HepG2 (cell line): ENCODE data around the gene KIF7. TPM values are rescaled to one million over a fixed set of nuclear protein-coding genes. Genes with fewer than 3 reads are reported as not detected.

Source experiments
- ATAC-seq: fragments of 200-7000 bp; cut with Tn5 transposase; 3 replicates; pipeline ENCODE4 v1.9.1; 2020; ENCODE audit warnings: mild to moderate bottlenecking, moderate library complexity
- BruUV-seq: library from RNA; stranded (reverse); fragments of 400-500 nt; replicated peaks from 2 replicates; lab custom pipeline; 2021; lab: Mats Ljungman, UMichigan
- CTCF ChIA-PET: fragments of 300-600 bp; formaldehyde crosslinking; extraction: SDS; loops from one replicate; lab custom pipeline; 2021; ENCODE audit warnings: low total read pairs, inconsistent platforms, low intra/inter-chr PET ratio; lab: Yijun Ruan, JAX
- POLR2A ChIA-PET: fragments of 350-600 bp; sonication (Branson Sonifier 250); formaldehyde crosslinking; loops from one replicate; lab custom pipeline; 2020; ENCODE audit warnings: antibody characterized with exemption, inconsistent platforms; lab: Yijun Ruan, JAX
- DNase-seq: peaks from one replicate; pipeline ENCODE4 v3.0.0-alpha.2; 2015; ENCODE audit warnings: low spot score
- FAIRE-seq: peaks from 3 replicates; lab custom pipeline; 2011; peaks lifted over from hg19 to GRCh38; lab: Jason Lieb, UNC
- H2AFZ ChIP-seq: one replicate; pipeline ENCODE4 v1.6.1; 2011; ENCODE audit warnings: low read length, inconsistent platforms
- H3K27ac ChIP-seq: fragments of 300-600 bp; 3 replicates; pipeline ENCODE4 v1.8.0; 2011; ENCODE audit warnings: mixed run types, mild to moderate bottlenecking, mixed read lengths, low read length, inconsistent platforms; ENCODE audit not compliant: insufficient read depth; ENCODE audit errors: extremely low read length
- H3K27me3 ChIP-seq, 2 experiments: fragments of 200-600 bp in 1 of 2; 2 replicates in 1 of 2; 3 replicates in 1 of 2; pipeline versions ENCODE4 v1.6.0 to v1.8.0; 2011; ENCODE audit warnings: low read length in 2 of 2, mild to moderate bottlenecking in 2 of 2, moderate library complexity in 2 of 2, inconsistent platforms in 1 of 2; ENCODE audit not compliant: insufficient read depth in 2 of 2, control insufficient read depth in 1 of 2
- H3K36me3 ChIP-seq, 2 experiments: fragments of 200-600 bp in 1 of 2; replicated peaks in 1 of 2; 2 replicates in 1 of 2; 3 replicates in 1 of 2; pipeline versions ENCODE4 v1.5.1 to v1.8.0; 2011; ENCODE audit warnings: low read length in 2 of 2, inconsistent platforms in 1 of 2; ENCODE audit not compliant: insufficient read depth in 2 of 2, control insufficient read depth in 1 of 2
- H3K4me1 ChIP-seq: 2 replicates; pipeline ENCODE4 v1.5.1; 2012; ENCODE audit warnings: low read length, inconsistent platforms; ENCODE audit not compliant: insufficient read depth
- H3K4me2 ChIP-seq: 2 replicates; pipeline ENCODE4 v1.6.0; 2011; ENCODE audit warnings: low read depth, low read length, inconsistent platforms
- H3K4me3 ChIP-seq, 3 experiments: fragments of 200-600 bp in 1 of 3; sonication (generic), shearing (Covaris generic) in 1 of 3; replicated peaks in 1 of 3; 2 replicates each; pipeline ENCODE4 v1.5.1; 2011 to 2016; ENCODE audit warnings: low read length in 3 of 3, inconsistent platforms in 2 of 3, low read depth in 2 of 3, mild to moderate bottlenecking in 2 of 3, control low read depth in 1 of 3, mixed read lengths in 1 of 3; ENCODE audit not compliant: insufficient read depth in 1 of 3
- H3K79me2 ChIP-seq: one replicate; pipeline ENCODE4 v1.6.1; 2011; ENCODE audit warnings: low read length, inconsistent platforms; ENCODE audit not compliant: insufficient read depth
- H3K9ac ChIP-seq: 2 replicates; pipeline ENCODE4 v1.6.0; 2011; ENCODE audit warnings: mild to moderate bottlenecking, low read depth, low read length, inconsistent platforms; ENCODE audit not compliant: insufficient read depth
- H3K9me3 ChIP-seq: 2 replicates; pipeline ENCODE4 v1.5.1; 2012; ENCODE audit warnings: mild to moderate bottlenecking, low read length
- H4K20me1 ChIP-seq: 2 replicates; pipeline ENCODE4 v1.6.0; 2011; ENCODE audit warnings: inconsistent platforms, mild to moderate bottlenecking, low read length, moderate library complexity; ENCODE audit not compliant: insufficient read depth
- ATF7-NPFF ChIP-seq: sonication (generic); formaldehyde crosslinking; IDR thresholded peaks from 2 replicates; pipeline ENCODE4 v1.8.1; 2023; ENCODE audit warnings: mild to moderate bottlenecking, low read depth, missing genetic modification reagents, moderate library complexity
- CHCHD3 ChIP-seq: sonication (generic); formaldehyde crosslinking; IDR thresholded peaks from 2 replicates; pipeline ENCODE4 v1.8.0; 2022; ENCODE audit warnings: mild to moderate bottlenecking, missing genetic modification reagents, moderate library complexity
- MIXL1 ChIP-seq: IDR thresholded peaks from 2 replicates; pipeline ENCODE4 v1.6.1; 2016
- YEATS2 ChIP-seq: sonication (generic); formaldehyde crosslinking; IDR thresholded peaks from 2 replicates; pipeline ENCODE4 v1.4.0; 2020; ENCODE audit warnings: missing genetic modification reagents, borderline replicate concordance
- ZNF570 ChIP-seq: sonication (generic); formaldehyde crosslinking; IDR thresholded peaks from 2 replicates; pipeline ENCODE4 v1.4.0; 2020; ENCODE audit warnings: mild to moderate bottlenecking, missing genetic modification reagents, borderline replicate concordance
- ZNF720 ChIP-seq: sonication (generic); formaldehyde crosslinking; IDR thresholded peaks from 2 replicates; pipeline ENCODE4 v1.4.0; 2020; ENCODE audit warnings: missing genetic modification reagents
- WGBS: methylation state at CpG from one replicate; pipeline ENCODE4 v1.1.6; 2017; ENCODE audit warnings: low lambda C conversion rate; 5-methylcytosine and 5-hydroxymethylcytosine counted together
- in situ Hi-C: cut with HindIII; loops from 2 replicates; pipeline ENCODE4 v1.10.0; 2017; ENCODE audit warnings: low pct_unique_long_range_greater_than_20kb; ENCODE audit not compliant: extremely low pct_ligation_motif_present
- intact Hi-C: fragments of 100-400 bp; cut with micrococcal nuclease; formaldehyde crosslinking; loops from one replicate; pipeline ENCODE4 v1.10.0; 2022; ENCODE audit not compliant: unreplicated experiment
- polyA plus RNA-seq, 8 experiments: library from polyadenylated mRNA; depleted of rRNA in 3 of 8; stranded (reverse) in 7 of 8; unstranded in 1 of 8; fragments of >200 nt; fragmentation: Illumina TruSeq in 4 of 8; extraction: Trizol in 4 of 8; gene quantifications; 2 replicates each; pipeline versions ENCODE4 v1.2.1 to v1.2.3, GENCODE V29; 2011 to 2016; ENCODE audit warnings: low read depth in 4 of 8, missing spikeins in 1 of 8, mixed read lengths in 1 of 8; ENCODE audit not compliant: insufficient read depth in 1 of 8
- total RNA-seq, 5 experiments: library from RNA; depleted of rRNA; stranded (reverse); fragments of >200 nt; fragmentation: Illumina TruSeq; extraction: Trizol; gene quantifications; 2 replicates each; pipeline ENCODE4 v1.2.3, GENCODE V29; 2016; ENCODE audit warnings: low read depth in 1 of 5
- TF ChIP-seq, protein P1 (sequence below): sonication (generic); formaldehyde crosslinking; IDR thresholded peaks from 2 replicates; pipeline ENCODE4 v1.8.1; 2023; ENCODE audit warnings: mild to moderate bottlenecking, inconsistent platforms, moderate library complexity, missing genetic modification reagents, borderline replicate concordance

The KIF7 gene
- total and polyA plus RNA-seq, 2 of the 13 experiments (the other 11 are each of a cell fraction or from before 2014, with no cell fraction given) = 1.5 to 6.2 TPM

DNA sequence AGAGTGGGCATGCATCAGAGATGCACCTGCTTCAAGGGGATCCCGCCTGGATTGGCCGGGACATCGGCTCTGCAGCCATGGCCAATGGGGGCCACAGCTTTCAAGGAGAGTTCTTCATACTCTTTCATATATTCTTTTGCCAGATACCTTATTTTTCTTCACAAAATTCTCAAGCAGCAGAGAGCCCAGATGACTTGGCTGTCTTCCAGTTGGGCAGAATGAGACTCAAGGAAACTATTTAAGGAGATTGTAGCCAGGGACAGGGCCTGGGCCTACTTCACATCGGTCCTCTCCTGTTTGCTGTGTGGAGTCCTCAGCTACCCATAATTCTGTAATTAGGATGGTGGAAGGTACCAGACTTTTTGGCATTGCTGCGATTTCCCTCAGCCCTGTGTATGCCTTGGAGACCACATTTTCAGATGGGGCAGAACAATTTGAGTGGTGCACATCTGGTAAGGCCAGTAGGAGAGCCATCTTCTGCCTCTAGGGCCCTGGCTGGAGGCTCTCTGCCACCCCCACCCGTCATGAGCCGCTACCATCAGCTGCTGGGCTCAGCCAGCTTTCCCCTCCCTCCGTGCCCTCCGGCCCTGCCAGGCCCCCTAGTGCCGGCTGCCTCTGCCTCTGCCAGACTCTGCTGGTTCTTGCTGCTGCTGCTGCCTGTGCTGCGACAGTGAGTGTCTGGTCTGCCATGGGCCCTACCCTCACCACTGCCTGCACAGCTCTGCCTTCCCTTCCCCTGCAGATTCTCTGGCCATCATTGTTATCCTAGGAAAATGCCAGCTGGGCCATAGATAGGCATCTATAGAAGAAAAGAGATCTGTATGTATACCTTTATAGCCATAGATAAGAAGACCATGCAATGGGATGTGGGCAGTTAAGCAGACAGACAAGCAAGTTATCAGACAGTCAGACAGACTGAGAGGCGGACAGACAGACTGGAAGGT lies 17.2 kb upstream of the KIF7 start:
- ATAC-seq = no peak; the same call in 2 of the 3 replicates
- Histone ChIP-seq H2AFZ (no peak overlapping the region), H3K9ac (no peak overlapping the region), H3K9me3 (no peaks in the 10 kb centered on the region), H3K79me2 (no peaks in the 10 kb centered on the region), H3K36me3 (no peaks in the 10 kb centered on the region), H4K20me1 (no peaks in the 10 kb centered on the region), H3K4me3 (no peak overlapping the region), H3K27me3 (no peaks in the 10 kb centered on the region), H3K27ac (no peak overlapping the region), H3K4me2 (no peak overlapping the region), H3K4me1 (peaks cover 29% of the 10 kb centered on the region)
- BruUV-seq = no TSS peak
- TF ChIP-seq MIXL1 (CRISPR knock-in tag) (no peak), CHCHD3 (no peak), ZNF720 (CRISPR knock-in tag) (no peak), ZNF570 (CRISPR knock-in tag) (no peak), ATF7-NPFF (CRISPR knock-in tag) (no peak), YEATS2 (CRISPR knock-in tag) (no peak)
- TF ChIP-seq, protein P1, sequence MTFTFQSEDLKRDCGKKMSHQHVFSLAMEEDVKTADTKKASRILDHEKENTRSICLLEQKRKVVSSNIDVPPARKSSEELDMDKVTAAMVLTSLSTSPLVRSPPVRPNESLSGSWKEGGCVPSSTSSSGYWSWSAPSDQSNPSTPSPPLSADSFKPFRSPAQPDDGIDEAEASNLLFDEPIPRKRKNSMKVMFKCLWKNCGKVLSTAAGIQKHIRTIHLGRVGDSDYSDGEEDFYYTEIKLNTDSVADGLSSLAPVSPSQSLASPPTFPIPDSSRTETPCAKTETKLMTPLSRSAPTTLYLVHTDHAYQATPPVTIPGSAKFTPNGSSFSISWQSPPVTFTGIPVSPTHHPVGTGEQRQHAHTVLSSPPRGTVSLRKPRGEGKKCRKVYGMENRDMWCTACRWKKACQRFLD (CRISPR knock-in tag) = no peak
- FAIRE-seq = no peak
- intact Hi-C loops = loop anchor here (10.0 kb wide), 1 partner anchor 178 kb away; the partner anchor contains the start of gene RHCG
- WGBS = 90% methylated on average over 11 of the region's 12 CpGs
- ChIA-PET CTCF (no interaction called here), POLR2A (no interaction called here)
- no peak for DNase-seq
- in situ Hi-C loops = no loop called here
